Right forelimb (tissue), 1 donor: ENCODE measurements around the gene CCDC92.

Experiments used
- DNase-seq: peaks from one replicate; pipeline ENCODE4 v3.0.0-alpha.2; 2018

CCDC92 gene, protein sequence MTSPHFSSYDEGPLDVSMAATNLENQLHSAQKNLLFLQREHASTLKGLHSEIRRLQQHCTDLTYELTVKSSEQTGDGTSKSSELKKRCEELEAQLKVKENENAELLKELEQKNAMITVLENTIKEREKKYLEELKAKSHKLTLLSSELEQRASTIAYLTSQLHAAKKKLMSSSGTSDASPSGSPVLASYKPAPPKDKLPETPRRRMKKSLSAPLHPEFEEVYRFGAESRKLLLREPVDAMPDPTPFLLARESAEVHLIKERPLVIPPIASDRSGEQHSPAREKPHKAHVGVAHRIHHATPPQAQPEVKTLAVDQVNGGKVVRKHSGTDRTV

DNA sequence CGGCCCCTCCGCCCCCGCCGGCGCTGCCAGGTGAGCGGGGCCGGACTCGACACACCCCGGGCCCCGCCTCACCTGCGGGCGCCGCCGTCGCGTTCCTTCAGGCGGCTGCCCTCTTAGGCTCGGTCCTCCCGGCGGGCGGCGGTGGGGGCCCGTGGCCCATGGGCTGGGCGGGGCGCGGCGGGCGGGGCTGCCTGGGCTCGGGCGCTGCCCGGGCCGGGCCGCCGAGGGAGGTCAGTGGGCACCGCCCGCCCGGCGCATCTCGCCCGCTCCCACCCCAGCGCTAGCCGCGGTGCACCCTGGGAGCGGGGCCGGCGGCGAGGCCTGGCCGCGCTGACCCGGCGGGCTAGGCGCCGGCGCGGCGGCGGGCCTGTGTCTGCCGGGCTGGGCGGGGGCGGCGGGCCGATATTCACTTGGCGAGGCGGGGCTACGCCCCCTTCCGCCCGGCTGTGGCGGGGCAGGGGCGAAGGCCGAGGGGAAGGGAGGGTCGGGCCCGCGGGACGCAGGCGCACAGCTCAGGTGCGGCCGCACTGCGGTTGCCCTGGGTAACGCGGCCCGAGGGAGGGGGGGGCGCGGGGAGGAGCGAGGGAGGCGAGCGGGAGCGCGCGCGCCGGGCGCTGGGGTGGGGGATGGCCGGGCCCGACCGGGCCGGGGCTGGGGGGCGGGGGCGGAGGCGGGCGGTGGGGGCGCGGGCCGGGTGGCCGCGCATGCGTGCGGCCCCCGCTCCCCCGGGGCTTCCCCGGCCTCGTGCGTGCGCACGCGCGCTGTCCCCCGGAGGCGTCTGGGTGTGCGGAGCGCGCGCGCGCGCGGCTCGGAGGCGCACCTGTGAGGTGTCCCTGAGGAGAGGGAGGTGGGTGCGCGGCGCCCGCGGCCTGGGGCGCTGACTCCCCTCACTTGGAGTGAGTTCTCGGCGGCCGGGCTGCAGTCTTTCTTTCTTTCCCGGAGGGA is at the start of gene CCDC92, which contains the start of gene ZNF664:
TSS of gene CCDC92 (minus strand) at position 375 of the 945 bp plus-strand sequence. CDS start 28,526 bp downstream, outside the sequence.
TSS of gene ZNF664 (plus strand) at position 759 of the 945 bp plus-strand sequence. CDS start 38,930 bp downstream, outside the sequence.
- DNase-seq = peak; percentile 96

DNA sequence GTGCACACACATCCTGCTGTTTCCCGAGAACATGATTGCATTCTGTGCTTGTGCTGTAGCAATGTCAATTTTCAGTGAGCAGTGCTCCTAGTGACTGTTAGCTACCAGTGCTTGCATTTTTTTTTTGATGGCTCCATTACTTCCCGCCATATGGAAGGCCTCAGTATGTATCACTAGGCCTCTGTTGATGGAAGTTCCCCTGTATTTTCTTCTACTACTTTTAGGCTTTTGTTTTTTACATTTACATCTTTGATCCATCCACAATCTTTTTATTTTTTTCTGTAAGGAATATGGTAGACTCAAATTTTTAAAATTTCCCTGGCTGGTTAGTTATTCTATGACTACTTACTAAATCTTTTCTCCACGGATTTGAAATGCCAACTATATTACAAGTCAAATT is 49.5 kb upstream of the CCDC92 start:
- no peak for DNase-seq

DNA sequence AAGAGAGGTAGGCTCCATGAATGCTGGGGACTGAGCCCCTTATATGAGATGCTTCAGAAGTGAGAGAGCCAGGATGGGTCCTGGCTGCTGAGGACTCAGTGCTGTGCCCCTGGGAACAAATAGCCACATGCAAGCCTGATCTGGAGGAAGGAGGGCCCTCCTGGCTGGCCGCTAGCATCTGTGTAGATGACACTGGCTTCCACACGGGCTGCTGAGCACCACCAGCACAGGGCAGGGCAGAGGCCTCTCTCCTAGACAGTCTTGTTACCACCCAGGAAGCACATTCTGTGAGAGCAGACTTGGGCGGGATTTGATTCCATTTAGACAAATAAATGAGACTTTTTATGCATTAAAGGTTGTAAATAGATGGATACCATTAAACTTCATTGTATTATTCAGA is 48.4 kb upstream of the CCDC92 start:
- DNase-seq = no peak

DNA sequence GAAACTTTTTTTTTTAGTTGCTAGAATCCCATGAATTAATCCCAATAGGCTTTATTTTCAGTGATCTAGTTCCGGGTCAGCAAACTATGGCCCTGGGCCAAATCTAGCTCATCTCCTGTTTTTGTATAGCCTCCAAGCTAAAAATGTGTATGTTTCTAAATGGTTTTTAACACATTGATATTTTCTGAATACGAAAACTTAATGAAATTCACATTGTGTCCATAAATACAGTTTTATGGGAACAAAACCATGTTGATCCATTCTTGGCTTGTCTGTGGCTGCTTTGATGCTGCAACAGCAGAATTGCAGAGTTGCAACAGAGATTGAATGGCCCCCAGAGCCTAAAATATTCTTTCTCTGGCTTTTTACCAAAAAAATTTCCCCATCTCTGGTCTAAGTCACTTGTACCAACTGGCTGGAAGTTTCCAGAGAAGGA is 47.9 kb upstream of the CCDC92 start:
- no peak for DNase-seq

DNA sequence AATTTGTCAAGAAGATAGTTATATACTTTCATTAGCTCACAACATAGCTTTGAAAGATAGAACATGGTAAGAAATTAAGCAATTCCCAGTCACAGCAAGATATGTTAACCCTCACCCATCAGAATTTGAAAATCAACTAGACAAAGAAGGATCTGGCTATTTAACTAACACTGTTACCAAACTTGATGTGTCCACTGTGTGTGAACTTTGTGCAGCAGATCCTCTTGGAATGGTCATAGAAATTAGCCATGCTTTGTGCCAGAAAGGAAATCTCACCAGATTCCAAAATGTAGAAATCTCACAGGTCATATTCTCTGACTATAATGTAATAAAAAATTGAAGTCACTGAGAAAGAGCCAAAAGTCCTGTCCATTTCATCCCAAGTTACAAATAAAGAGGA is 46.5 kb upstream of the CCDC92 start:
- DNase-seq = no peak

DNA sequence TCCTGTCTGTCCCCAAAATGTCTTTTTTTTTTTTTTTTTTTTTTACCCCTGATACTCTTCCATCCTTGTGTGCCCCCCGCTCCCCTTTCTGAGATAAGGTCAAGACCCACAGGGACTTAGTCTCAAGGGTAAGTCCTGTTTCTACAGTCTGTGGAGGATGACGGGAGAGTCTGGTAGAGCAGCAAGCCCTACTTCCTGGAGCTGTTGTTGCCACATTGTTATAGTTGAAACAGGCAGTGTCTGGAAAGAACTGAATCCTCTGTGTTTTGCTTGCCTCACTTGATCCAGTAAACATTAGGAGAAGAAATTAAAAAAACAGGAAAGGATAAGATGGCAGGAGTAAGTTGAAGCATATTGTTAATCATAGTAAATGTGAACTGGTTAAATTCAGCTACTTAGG is 45.9 kb upstream of the CCDC92 start:
- no peak for DNase-seq

DNA sequence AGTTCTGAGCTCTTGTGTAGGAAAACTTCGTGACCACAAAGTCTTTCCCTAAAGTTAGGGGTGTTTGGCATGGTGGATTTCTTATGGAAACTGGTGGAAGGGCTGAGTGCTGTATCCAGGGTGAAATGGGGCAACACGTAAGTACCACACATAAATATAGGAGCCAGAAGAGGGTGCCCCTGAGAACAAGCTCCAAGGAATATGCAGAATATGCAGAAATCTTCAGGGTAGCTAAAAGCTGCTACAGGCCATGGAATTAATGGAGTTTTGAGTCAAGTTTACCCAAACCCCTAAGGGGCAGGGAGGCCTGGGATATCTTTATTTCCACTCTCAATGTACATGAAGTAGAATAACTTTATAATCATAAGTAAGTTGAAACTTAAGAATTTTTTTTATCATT is 44.4 kb upstream of the CCDC92 start:
- DNase-seq = no peak

DNA sequence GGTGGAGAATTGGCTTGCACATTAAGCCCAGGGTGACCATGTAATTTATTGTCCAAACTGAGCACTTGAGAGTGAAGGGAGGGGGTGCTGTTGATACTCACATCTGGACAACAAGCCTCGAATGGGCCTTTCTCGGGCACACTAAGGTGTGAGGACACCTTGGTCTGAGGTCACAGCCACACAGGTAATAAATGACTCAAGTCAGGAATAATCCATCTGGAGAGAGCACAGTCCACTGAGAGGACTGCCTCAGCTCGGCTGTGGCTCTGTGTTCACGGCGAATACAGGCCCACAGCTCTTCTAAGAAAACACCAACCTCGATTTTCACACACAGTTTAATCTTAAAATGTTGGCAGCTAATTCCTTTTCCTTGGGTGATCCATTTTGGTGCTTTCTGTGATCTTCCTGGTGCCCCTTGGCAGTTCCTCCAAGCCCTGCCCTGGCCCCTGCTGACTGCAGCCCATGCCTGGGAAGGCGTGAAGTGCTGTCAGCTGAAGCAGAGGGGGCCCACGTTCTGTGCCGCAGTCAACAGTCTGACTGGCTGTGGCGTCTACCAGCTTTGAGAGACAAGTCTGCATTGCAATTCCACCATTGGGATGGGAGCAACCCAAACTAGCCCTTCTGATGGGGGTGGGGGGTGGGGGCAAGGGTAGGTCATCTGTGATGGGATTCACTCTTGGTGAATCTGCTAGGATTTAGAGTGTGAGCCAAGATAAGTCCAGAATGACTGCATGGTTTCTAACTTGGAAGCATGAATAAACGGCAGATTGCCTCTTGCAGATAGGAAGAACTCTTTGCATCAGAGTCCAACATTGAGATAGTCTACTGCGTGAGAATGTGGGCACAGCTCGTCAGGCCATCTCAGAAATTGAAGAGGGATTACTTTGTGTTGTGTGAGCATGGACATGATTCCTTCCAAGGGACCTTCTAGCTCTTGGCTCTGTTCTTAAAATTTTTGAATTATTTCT is 43.1 kb upstream of the CCDC92 start:
- DNase-seq = no peak

DNA sequence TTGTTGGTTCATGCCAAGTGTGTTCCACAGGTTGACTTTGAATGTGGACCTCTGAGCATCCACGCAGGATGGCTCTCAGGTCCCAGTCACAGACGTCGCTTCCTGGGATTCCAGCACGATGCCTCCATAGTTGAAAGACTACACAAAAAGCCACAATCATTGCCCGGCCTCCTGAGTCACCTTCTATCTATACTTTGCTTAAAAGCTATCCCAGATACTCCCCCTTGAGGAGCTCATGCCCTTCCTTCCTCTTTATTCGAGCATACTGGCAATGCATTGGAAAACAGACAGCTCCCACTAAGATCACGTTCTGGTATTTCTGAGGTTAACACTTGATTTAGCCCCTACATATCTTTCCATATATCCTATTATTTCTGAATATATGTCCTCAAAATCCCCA is 40.4 kb upstream of the CCDC92 start:
- DNase-seq = no peak

DNA sequence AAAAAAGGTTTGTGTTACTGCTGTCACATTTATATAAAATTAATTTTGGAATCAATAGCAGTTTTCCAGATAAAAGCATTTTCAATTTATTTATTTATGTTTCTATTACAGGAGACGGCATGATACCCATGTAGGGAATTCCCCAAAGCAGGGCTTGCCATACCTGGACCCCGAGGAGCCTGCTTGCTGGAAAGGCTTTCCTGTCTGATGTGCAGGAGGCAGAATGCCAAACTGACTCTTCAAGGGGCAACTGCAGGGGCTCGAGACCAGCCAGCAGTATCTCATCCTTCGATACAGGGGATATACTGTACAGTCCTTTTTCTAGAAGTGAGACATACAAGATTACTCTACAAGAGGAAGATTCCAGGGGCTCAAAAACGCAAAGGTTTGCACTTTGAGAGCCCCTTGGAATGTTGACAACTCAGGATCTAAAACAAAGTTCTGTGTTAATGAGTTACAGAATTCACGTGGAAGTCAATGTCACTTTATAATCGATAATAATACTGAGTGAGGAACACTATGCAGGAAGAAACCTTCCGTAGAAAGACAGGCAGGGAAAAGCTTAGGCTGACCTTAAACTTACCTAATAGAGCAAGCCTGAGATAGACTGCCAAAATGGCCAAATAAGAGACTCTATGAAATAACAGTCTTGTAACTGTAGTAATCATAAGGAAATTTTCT is 38.9 kb upstream of the CCDC92 start:
- no peak for DNase-seq

DNA sequence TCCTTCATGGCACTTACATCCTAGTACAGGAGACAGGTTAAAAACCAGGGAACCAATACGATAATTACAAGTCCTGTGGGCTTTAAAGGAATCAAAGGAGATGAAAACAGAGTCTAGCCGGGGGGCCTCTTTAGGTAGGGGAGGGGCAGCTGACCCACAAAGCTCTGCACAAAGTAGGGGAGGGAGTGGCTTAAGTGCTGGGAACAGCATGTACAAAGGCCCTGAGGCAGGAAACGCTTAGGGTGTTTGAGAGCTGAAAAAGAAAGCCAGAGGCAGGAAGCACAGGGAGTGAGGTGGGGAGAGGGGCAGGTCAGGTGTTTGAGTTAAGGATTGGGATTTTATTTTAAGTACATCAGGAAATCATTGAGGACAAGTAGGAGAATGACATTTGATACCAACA is 38.1 kb upstream of the CCDC92 start:
- DNase-seq = no peak

DNA sequence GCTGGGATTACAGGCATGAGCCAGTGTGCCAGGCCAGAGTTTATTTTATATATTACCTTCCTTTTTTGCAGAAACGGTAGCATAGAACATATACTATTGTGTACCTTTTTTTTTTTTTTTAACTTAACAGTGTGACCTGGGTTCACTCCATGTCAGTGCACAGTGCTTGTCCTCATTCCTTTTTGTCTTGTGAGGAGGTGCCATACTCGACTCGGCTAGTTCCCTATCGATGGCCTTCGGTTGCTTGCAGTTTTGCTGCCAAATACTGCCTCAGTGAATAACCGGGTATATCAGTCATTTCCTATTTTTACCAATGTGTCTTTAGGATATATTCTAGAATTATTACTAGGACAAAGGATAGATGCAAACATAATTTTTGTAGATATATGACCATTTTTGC is 37.1 kb upstream of the CCDC92 start:
- DNase-seq = no peak

DNA sequence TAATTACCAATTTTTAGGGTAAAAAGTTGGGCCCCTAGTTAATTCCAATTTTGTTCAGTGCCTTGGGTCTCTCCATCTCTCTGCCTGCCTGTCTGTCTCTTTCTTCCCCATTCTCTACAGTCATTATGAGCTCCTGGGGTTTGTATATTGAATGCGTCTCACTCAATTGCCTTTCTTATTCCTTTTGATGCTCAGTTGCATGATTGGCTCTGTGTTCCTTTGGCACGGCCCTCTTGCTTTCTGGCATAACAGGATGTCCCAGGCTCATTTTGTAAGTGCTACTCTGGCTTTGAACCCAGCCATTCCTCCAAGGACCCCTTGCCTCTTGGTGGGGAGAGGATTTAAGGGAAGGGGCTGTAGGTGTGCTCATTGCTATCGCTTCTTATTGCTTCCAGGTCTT is 36.0 kb upstream of the CCDC92 start:
- no peak for DNase-seq

DNA sequence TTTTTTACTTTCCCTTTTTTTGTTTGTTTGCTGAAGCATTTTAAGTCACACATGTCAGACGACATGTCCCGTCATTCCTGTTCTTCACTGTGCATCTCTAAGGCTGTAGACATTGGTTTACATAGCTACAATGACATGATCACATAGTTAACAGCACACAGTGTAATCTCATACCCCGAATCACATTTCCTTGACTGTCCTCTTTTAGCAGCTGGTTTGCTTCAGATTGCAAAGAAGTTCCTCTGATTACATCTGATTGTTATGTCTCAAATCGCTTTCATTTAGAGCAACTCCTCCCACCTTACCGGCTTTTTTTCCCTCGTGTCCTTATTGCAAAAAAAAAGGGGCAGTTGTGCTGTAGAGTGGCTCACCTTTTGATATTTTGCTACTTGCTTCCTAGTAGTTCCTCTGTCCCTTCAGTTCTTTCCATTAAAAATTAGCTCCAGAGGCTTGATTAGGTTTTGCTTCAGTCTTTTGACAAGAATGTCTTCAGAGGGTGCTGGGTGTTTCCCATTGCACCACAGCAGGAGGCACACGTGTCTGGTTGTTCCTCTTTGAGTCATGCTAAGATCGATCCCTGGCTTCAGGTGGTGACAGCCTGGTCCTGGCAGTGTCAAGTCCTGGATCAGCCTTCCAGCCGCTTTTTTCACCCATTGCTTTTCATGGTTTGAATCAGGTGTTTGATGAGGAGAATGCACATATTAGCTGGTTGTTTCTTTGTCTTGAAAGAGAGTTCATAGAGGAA is 35.4 kb upstream of the CCDC92 start:
- no peak for DNase-seq

DNA sequence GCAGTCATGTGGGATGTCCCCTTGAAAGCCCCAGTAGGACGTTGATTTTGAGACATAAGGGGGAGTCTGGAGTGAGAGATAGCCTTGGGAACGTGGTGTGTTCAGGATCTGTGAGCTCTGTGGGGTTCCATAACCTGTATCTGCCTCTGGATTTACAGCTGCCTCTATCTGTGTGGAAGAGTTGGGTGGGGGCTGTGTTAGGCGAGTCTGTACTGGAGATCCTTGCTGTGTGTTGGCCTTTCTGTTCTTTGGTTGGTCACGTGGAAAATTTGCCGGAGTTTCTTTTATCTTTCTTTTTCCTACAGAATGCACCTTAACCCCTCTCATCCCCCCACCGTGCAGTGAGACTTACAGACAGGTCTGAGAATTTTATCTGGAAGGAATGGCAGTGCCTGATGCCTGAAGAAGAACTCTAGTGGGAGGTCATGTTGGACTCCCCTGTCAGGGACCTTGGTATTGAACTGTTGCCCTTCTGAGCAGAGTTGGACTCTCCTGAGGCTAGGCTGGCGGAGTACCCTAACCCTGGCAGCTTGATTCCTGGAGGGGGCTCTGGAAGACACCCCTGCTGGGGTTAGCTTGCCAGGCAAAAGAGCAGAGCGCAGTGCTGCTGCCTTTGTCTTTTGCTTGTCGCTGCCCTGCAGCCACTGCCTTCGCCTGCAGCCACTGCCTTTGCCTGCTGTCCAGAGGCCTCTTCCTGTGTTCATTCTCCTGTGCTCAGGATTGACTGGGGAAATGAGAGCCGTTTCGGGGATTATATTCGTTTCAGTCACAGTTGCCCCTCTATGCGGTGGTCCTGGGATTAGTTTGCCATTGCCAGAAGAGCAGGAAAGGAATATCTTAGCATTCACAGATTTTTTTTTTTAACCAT is 34.4 kb upstream of the CCDC92 start:
- DNase-seq = no peak

DNA sequence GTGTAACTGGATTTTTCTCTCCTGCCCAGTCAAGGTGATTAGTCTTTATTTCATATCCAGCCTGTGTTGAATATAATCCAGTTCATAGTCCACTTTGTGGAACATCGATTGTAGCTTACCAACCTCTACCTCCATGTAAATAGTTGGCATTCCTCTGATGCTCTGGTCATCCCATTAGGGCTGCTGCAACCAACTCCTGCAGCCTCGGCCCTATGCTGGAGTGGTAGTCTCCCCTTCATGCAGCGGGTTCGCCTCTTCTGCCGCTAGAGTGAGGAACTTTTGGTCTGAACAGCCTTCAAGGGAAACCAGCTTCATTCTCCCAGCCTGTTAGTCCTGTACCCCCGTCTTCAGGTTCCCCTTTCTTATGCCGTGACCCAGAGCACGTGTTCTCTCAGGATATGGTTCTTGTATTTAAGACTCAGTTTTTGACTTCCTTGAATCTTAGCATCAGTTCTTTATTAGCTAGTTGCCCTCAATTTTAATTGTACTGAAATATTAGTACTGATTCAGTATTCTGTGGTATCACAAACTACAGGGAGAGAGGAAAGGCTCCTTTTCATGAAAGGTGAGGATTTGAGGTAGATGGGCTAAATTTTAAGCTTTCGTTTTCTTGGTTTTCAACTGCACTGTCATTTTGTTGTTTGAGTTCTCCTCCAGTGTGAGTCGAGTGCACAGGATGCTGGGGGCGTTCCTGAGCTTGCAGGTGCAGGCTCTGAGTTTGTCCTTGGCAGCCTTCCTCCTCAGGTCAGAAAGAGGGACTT is 33.6 kb upstream of the CCDC92 start:
- no peak for DNase-seq

DNA sequence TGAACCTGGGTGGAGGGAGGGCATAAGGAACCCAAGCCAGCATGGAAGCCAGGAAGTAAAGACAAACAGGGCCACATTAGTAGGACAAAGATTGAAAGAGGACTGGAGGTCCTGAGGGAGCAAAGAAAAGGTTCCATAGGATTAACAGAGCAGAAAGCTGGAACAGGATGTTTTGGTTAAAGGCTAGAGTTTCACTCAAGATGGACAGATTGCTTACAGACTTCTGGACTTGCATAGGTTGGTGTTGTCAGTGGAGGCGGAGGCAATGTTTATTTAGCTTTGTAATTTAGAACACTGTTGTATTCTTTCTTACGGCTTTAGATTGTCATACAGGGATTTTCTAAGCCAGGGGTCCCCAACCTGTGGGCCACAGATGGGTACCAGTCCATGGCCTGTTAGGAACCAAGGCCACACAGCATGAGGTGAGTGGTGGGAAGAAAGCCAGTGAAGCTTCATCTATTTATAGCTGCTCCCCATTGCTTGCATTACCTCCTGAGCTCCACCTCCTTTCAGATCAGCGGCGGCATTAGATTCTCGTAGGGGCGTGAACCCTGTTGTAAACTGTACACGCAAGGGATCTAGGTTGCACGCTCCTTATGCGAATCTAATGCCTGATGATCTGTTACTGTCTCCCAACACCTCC is 31.7 kb upstream of the CCDC92 start:
- no peak for DNase-seq

DNA sequence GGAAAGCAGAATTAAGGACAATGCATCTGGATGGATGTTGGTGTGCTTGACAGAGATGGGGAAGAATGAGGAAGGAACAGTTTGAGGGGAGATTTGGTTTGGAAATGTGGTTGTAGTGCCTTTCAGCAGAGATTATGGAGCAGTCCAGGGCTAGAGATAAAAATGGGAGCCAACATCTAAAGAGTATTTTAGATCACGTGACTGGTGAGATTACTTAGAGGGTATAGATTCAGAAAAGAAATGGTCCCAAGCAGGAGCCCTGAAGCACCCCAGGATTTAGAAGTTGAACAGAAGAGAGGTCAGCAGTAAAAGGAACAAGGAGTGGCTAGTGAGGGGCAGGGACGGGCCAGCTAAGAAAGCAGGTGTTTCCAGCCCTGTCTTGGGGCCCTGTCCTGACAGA is 30.0 kb upstream of the CCDC92 start:
- DNase-seq = no peak
